AG04450 (cell line): ENCODE data around the gene SPAG6. TPM values are rescaled to one million over a fixed set of nuclear protein-coding genes. Genes with fewer than 3 reads are reported as not detected.

Source experiments
- CTCF ChIA-PET: fragments of 300-600, 350-600 bp; formaldehyde crosslinking; extraction: SDS; loops from one replicate; lab custom pipeline; 2022; ENCODE audit warnings: antibody characterized with exemption, inconsistent platforms; lab: Charles Lee
- POLR2A ChIA-PET: fragments of 350-600 bp; formaldehyde crosslinking; extraction: SDS; loops from one replicate; lab custom pipeline; 2021; ENCODE audit warnings: antibody characterized with exemption, inconsistent platforms; lab: Yijun Ruan, JAX
- DNase-seq: peaks from one replicate; pipeline ENCODE4 v3.0.0-alpha.2; 2011; ENCODE audit warnings: low read depth, low spot score
- H3K27ac ChIP-seq: one replicate; pipeline ENCODE4 v1.5.1; 2012; ENCODE audit warnings: low read depth, low read length, control low read depth
- H3K27me3 ChIP-seq: one replicate; pipeline ENCODE4 v1.6.0; 2012; ENCODE audit warnings: low read length; ENCODE audit not compliant: control insufficient read depth, insufficient read depth
- H3K4me3 ChIP-seq: 2 replicates; pipeline ENCODE4 v1.5.1; 2011; ENCODE audit warnings: mild to moderate bottlenecking, low read depth, low read length, control low read depth
- H3K9me3 ChIP-seq: 2 replicates; pipeline ENCODE4 v1.5.1; 2012; ENCODE audit warnings: low read length; ENCODE audit not compliant: control insufficient read depth, insufficient read depth
- CTCF ChIP-seq: IDR thresholded peaks from 2 replicates; pipeline ENCODE4 v1.5.1; 2011; ENCODE audit warnings: low read depth, low read length, control low read depth, inconsistent platforms
- polyA plus RNA-seq: library from polyadenylated mRNA; depleted of rRNA; stranded (reverse); fragments of >200 nt; gene quantifications from 2 replicates; pipeline ENCODE4 v1.2.3, GENCODE V29; 2011; rRNA removed
- small RNA-seq: library from RNA; depleted of rRNA; stranded (forward); fragments of <200 nt; gene quantifications from one replicate; pipeline ENCODE3, GENCODE V24; 2012; ENCODE audit warnings: low read depth; ENCODE audit not compliant: insufficient read length

SPAG6 gene
- polyA plus RNA-seq, 1 experiment = not detected

DNA sequence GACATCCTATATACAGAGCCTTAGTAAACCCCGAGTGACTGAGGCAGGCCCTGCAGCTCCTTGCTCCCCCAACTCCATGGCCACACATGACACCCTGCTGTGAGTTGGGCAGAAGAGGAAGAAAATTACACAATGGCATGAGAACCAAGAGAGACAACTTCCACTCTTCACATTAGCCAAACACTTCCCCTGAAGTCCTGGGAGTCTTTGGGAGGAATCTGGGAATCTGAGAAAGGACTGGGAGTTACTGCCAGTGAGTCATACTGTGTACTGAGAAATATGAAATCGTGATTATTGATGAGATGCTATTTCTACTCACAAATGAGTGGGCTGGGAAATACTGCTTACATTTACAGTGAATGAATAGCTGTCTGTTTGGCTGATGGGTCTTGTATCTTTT lies 116.6 kb downstream of the SPAG6 start:
- POLR2A ChIA-PET = no interaction called here
- DNase-seq = no peak
- CTCF ChIA-PET = no interaction called here

GRCh38 chr10:22463255-22463654 lies 118.0 kb downstream of the SPAG6 start:
- no peak overlapping the region for H3K27ac ChIP-seq
- no peak for DNase-seq
- no peak for TF ChIP-seq CTCF
- ChIA-PET CTCF (no interaction called here), POLR2A (no interaction called here)
- no peak overlapping the region for H3K4me3 ChIP-seq
- H3K27me3 ChIP-seq = peaks cover 8% of the 10 kb centered on the region
- no peaks in the 10 kb centered on the region for H3K9me3 ChIP-seq

More for the DNA sequence above, 116.6 kb downstream of the SPAG6 start:
- TF ChIP-seq CTCF = no peak
- peaks cover 8% of the 10 kb centered on the region for H3K27me3 ChIP-seq
- H3K27ac ChIP-seq = no peak overlapping the region
- H3K4me3 ChIP-seq = no peak overlapping the region
- H3K9me3 ChIP-seq = no peaks in the 10 kb centered on the region

- no peak for DNase-seq
- ChIA-PET POLR2A (no interaction called here), CTCF (no interaction called here)
- Histone ChIP-seq H3K27ac (no peak overlapping the region), H3K9me3 (no peaks in the 10 kb centered on the region), H3K27me3 (peaks cover 8% of the 10 kb centered on the region), H3K4me3 (no peak overlapping the region)
- no peak for TF ChIP-seq CTCF
Observed at GRCh38 chr10:22464966-22465629, 119.8 kb downstream of the SPAG6 start.

- ChIA-PET CTCF (no interaction called here), POLR2A (no interaction called here)
- no peak for DNase-seq
- Histone ChIP-seq H3K9me3 (no peaks in the 10 kb centered on the region), H3K27ac (no peak overlapping the region), H3K4me3 (no peak overlapping the region), H3K27me3 (peaks cover 14% of the 10 kb centered on the region)
- TF ChIP-seq CTCF = no peak
Observed at GRCh38 chr10:22466763-22467334, 121.6 kb downstream of the SPAG6 start.

Small RNAs within 50 kb of the gene (small RNA-seq; reads per million reads assigned to genes)
- not detected for gene AL158211.3

Other genes with a start within 250 kb of the SPAG6 start
- not detected in 2 replicates for gene EBLN1, start 127.5 kb upstream of the SPAG6 start, polyA plus RNA-seq
- 49.4 and 64.7 TPM in 2 replicates for gene COMMD3, start 29.1 kb upstream of the SPAG6 start, polyA plus RNA-seq
- gene BMI1, start 24.4 kb upstream of the SPAG6 start, polyA plus RNA-seq = 40.4 and 50.4 TPM in 2 replicates